HepG2 (cell line): ENCODE data around the gene GTPBP6. TPM values are rescaled to one million over a fixed set of nuclear protein-coding genes. Genes with fewer than 3 reads are reported as not detected.

Experiments used
- ATAC-seq: fragments of 200-7000 bp; cut with Tn5 transposase; 3 replicates; pipeline ENCODE4 v1.9.1; 2020; ENCODE audit warnings: mild to moderate bottlenecking, moderate library complexity
- BruUV-seq: library from RNA; stranded (reverse); fragments of 400-500 nt; replicated peaks from 2 replicates; lab custom pipeline; 2021; lab: Mats Ljungman, UMichigan
- CTCF ChIA-PET: fragments of 300-600 bp; formaldehyde crosslinking; extraction: SDS; loops from one replicate; lab custom pipeline; 2021; ENCODE audit warnings: low total read pairs, inconsistent platforms, low intra/inter-chr PET ratio; lab: Yijun Ruan, JAX
- POLR2A ChIA-PET: fragments of 350-600 bp; sonication (Branson Sonifier 250); formaldehyde crosslinking; loops from one replicate; lab custom pipeline; 2020; ENCODE audit warnings: antibody characterized with exemption, inconsistent platforms; lab: Yijun Ruan, JAX
- DNase-seq: peaks from one replicate; pipeline ENCODE4 v3.0.0-alpha.2; 2015; ENCODE audit warnings: low spot score
- FAIRE-seq: peaks from 3 replicates; lab custom pipeline; 2011; peaks lifted over from hg19 to GRCh38; lab: Jason Lieb, UNC
- H2AFZ ChIP-seq: one replicate; pipeline ENCODE4 v1.6.1; 2011; ENCODE audit warnings: low read length, inconsistent platforms
- H3K27ac ChIP-seq: fragments of 300-600 bp; 3 replicates; pipeline ENCODE4 v1.8.0; 2011; ENCODE audit warnings: mixed run types, mild to moderate bottlenecking, mixed read lengths, low read length, inconsistent platforms; ENCODE audit not compliant: insufficient read depth; ENCODE audit errors: extremely low read length
- H3K27me3 ChIP-seq, 2 experiments: fragments of 200-600 bp in 1 of 2; 2 replicates in 1 of 2; 3 replicates in 1 of 2; pipeline versions ENCODE4 v1.6.0 to v1.8.0; 2011; ENCODE audit warnings: low read length in 2 of 2, mild to moderate bottlenecking in 2 of 2, moderate library complexity in 2 of 2, inconsistent platforms in 1 of 2; ENCODE audit not compliant: insufficient read depth in 2 of 2, control insufficient read depth in 1 of 2
- H3K36me3 ChIP-seq, 2 experiments: fragments of 200-600 bp in 1 of 2; replicated peaks in 1 of 2; 2 replicates in 1 of 2; 3 replicates in 1 of 2; pipeline versions ENCODE4 v1.5.1 to v1.8.0; 2011; ENCODE audit warnings: low read length in 2 of 2, inconsistent platforms in 1 of 2; ENCODE audit not compliant: insufficient read depth in 2 of 2, control insufficient read depth in 1 of 2
- H3K4me1 ChIP-seq: 2 replicates; pipeline ENCODE4 v1.5.1; 2012; ENCODE audit warnings: low read length, inconsistent platforms; ENCODE audit not compliant: insufficient read depth
- H3K4me2 ChIP-seq: 2 replicates; pipeline ENCODE4 v1.6.0; 2011; ENCODE audit warnings: low read depth, low read length, inconsistent platforms
- H3K4me3 ChIP-seq, 3 experiments: fragments of 200-600 bp in 1 of 3; sonication (generic), shearing (Covaris generic) in 1 of 3; replicated peaks in 1 of 3; 2 replicates each; pipeline ENCODE4 v1.5.1; 2011 to 2016; ENCODE audit warnings: low read length in 3 of 3, inconsistent platforms in 2 of 3, low read depth in 2 of 3, mild to moderate bottlenecking in 2 of 3, control low read depth in 1 of 3, mixed read lengths in 1 of 3; ENCODE audit not compliant: insufficient read depth in 1 of 3
- H3K79me2 ChIP-seq: one replicate; pipeline ENCODE4 v1.6.1; 2011; ENCODE audit warnings: low read length, inconsistent platforms; ENCODE audit not compliant: insufficient read depth
- H3K9ac ChIP-seq: 2 replicates; pipeline ENCODE4 v1.6.0; 2011; ENCODE audit warnings: mild to moderate bottlenecking, low read depth, low read length, inconsistent platforms; ENCODE audit not compliant: insufficient read depth
- H3K9me3 ChIP-seq: 2 replicates; pipeline ENCODE4 v1.5.1; 2012; ENCODE audit warnings: mild to moderate bottlenecking, low read length
- H4K20me1 ChIP-seq: 2 replicates; pipeline ENCODE4 v1.6.0; 2011; ENCODE audit warnings: inconsistent platforms, mild to moderate bottlenecking, low read length, moderate library complexity; ENCODE audit not compliant: insufficient read depth
- ASH2L ChIP-seq: fragments of 300-600, 200-600 bp; sonication (generic); IDR thresholded peaks from 2 replicates; pipeline ENCODE4 v1.7.0; 2017; ENCODE audit warnings: low read depth, mild to moderate bottlenecking, moderate library complexity, mixed read lengths, low read length; ENCODE audit not compliant: insufficient read length
- BHLHE40 ChIP-seq: IDR thresholded peaks from 2 replicates; pipeline ENCODE4 v1.6.1; 2011; ENCODE audit warnings: low read length, improper control_type of control experiment
- CC2D1A ChIP-seq: sonication (generic); formaldehyde crosslinking; IDR thresholded peaks from 2 replicates; pipeline ENCODE4 v1.8.1; 2023; ENCODE audit warnings: mild to moderate bottlenecking, missing genetic modification reagents
- CSRNP1 ChIP-seq: sonication (generic); formaldehyde crosslinking; IDR thresholded peaks from 2 replicates; pipeline ENCODE4 v1.8.1; 2023; ENCODE audit warnings: mild to moderate bottlenecking, missing genetic modification reagents
- JUNB ChIP-seq: sonication (generic); formaldehyde crosslinking; IDR thresholded peaks from 2 replicates; pipeline ENCODE4 v1.8.0; 2022; ENCODE audit warnings: missing genetic modification reagents, mild to moderate bottlenecking, borderline replicate concordance
- MAZ ChIP-seq, 2 experiments: sonication (generic) in 1 of 2; formaldehyde crosslinking in 1 of 2; IDR thresholded peaks; 2 replicates each; pipeline versions ENCODE4 v1.5.0 to v1.6.1; 2012 to 2020; ENCODE audit warnings: low read depth in 2 of 2, mild to moderate bottlenecking in 2 of 2, borderline replicate concordance in 1 of 2, improper control_type of control experiment in 1 of 2, low read length in 1 of 2, missing genetic modification reagents in 1 of 2, moderate library complexity in 1 of 2
- NFKB2 ChIP-seq: sonication (generic); formaldehyde crosslinking; IDR thresholded peaks from 2 replicates; pipeline ENCODE4 v1.4.0; 2020; ENCODE audit warnings: missing genetic modification reagents, borderline replicate concordance
- PAWR ChIP-seq: sonication (generic); formaldehyde crosslinking; IDR thresholded peaks from 2 replicates; pipeline ENCODE4 v1.4.0; 2020; ENCODE audit warnings: missing genetic modification reagents, mild to moderate bottlenecking, borderline replicate concordance
- PHF20 ChIP-seq: sonication (generic); formaldehyde crosslinking; IDR thresholded peaks from 2 replicates; pipeline ENCODE4 v1.5.0; 2020; ENCODE audit warnings: mild to moderate bottlenecking, missing genetic modification reagents
- RFX5 ChIP-seq: IDR thresholded peaks from 2 replicates; pipeline ENCODE4 v1.6.1; 2011; ENCODE audit warnings: low read depth, low read length, improper control_type of control experiment
- RORA ChIP-seq: sonication (generic); formaldehyde crosslinking; IDR thresholded peaks from 2 replicates; pipeline ENCODE4 v1.5.0; 2020; ENCODE audit warnings: mild to moderate bottlenecking, missing genetic modification reagents, moderate library complexity
- SMAD3 ChIP-seq: sonication (generic); formaldehyde crosslinking; IDR thresholded peaks from 2 replicates; pipeline ENCODE4 v1.4.0; 2020; ENCODE audit warnings: missing genetic modification reagents
- ZNF207 ChIP-seq: fragments of 450-650 bp; IDR thresholded peaks from 2 replicates; pipeline ENCODE4 v1.6.1; 2016; ENCODE audit warnings: antibody characterized with exemption, borderline replicate concordance
- ZNF264 ChIP-seq: sonication (generic); formaldehyde crosslinking; IDR thresholded peaks from 2 replicates; pipeline ENCODE4 v1.4.0; 2020; ENCODE audit warnings: missing genetic modification reagents
- ZNF276 ChIP-seq: sonication (generic); formaldehyde crosslinking; IDR thresholded peaks from 2 replicates; pipeline ENCODE4 v1.4.0; 2020; ENCODE audit warnings: mild to moderate bottlenecking, low read depth, missing genetic modification reagents
- ZNF329 ChIP-seq: sonication (generic); formaldehyde crosslinking; IDR thresholded peaks from 2 replicates; pipeline ENCODE4 v1.9.0; 2021; ENCODE audit warnings: low read depth, mild to moderate bottlenecking, missing genetic modification reagents
- ZNF674 ChIP-seq: sonication (generic); formaldehyde crosslinking; IDR thresholded peaks from 2 replicates; pipeline ENCODE4 v1.5.0; 2020; ENCODE audit warnings: low read depth, mild to moderate bottlenecking, missing genetic modification reagents
- ZNF713 ChIP-seq: sonication (generic); formaldehyde crosslinking; IDR thresholded peaks from 2 replicates; pipeline ENCODE4 v1.4.0; 2020; ENCODE audit warnings: mild to moderate bottlenecking, missing genetic modification reagents
- ZNF775 ChIP-seq: sonication (generic); formaldehyde crosslinking; IDR thresholded peaks from 2 replicates; pipeline ENCODE4 v1.4.0; 2020; ENCODE audit warnings: missing genetic modification reagents, mild to moderate bottlenecking, moderate library complexity, borderline replicate concordance
- ZSCAN20 ChIP-seq: sonication (generic); formaldehyde crosslinking; IDR thresholded peaks from 2 replicates; pipeline ENCODE4 v1.4.0; 2020; ENCODE audit warnings: missing genetic modification reagents, mild to moderate bottlenecking, borderline replicate concordance
- WGBS: methylation state at CpG from one replicate; pipeline ENCODE4 v1.1.6; 2017; ENCODE audit warnings: low lambda C conversion rate; 5-methylcytosine and 5-hydroxymethylcytosine counted together
- in situ Hi-C: cut with HindIII; loops from 2 replicates; pipeline ENCODE4 v1.10.0; 2017; ENCODE audit warnings: low pct_unique_long_range_greater_than_20kb; ENCODE audit not compliant: extremely low pct_ligation_motif_present
- intact Hi-C: fragments of 100-400 bp; cut with micrococcal nuclease; formaldehyde crosslinking; loops from one replicate; pipeline ENCODE4 v1.10.0; 2022; ENCODE audit not compliant: unreplicated experiment
- polyA plus RNA-seq, 8 experiments: library from polyadenylated mRNA; depleted of rRNA in 3 of 8; stranded (reverse) in 7 of 8; unstranded in 1 of 8; fragments of >200 nt; fragmentation: Illumina TruSeq in 4 of 8; extraction: Trizol in 4 of 8; gene quantifications; 2 replicates each; pipeline versions ENCODE4 v1.2.1 to v1.2.3, GENCODE V29; 2011 to 2016; ENCODE audit warnings: low read depth in 4 of 8, missing spikeins in 1 of 8, mixed read lengths in 1 of 8; ENCODE audit not compliant: insufficient read depth in 1 of 8
- total RNA-seq, 5 experiments: library from RNA; depleted of rRNA; stranded (reverse); fragments of >200 nt; fragmentation: Illumina TruSeq; extraction: Trizol; gene quantifications; 2 replicates each; pipeline ENCODE4 v1.2.3, GENCODE V29; 2016; ENCODE audit warnings: low read depth in 1 of 5

GTPBP6 gene
- total and polyA plus RNA-seq, 2 of the 13 experiments (the other 11 are each of a cell fraction or from before 2014, with no cell fraction given): 20.2 to 39.6 TPM

- Histone ChIP-seq H3K79me2 (peaks cover 39% of the 10 kb centered on the region), H3K9me3 (no peaks in the 10 kb centered on the region), H3K4me2 (peak overlapping the region; percentile 88), H3K27ac (peak overlapping the region; percentile 88), H3K9ac (peak overlapping the region; percentile 94), H3K4me3 (peak overlapping the region; percentile 91 to 100 (median 99)), H3K27me3 (no peaks in the 10 kb centered on the region; a peak in 1 of 5 replicates), H3K4me1 (peaks cover 28% of the 10 kb centered on the region), H2AFZ (no peak overlapping the region), H4K20me1 (peaks cover 6% of the 10 kb centered on the region; the same call in 1 of the 2 replicates), H3K36me3 (peaks cover 0 to 4% of the 10 kb centered on the region in 2 experiments; a peak in 2 of 5 replicates)
- BruUV-seq: TSS peak; percentile 45
- 3% methylated on average over 5 of the region's 49 CpGs for WGBS
- intact Hi-C loops (loop anchor here (5.0 kb wide), 1 partner anchor 41 kb away; the partner anchor contains the start of gene GTPBP6), in situ Hi-C loops (loop anchor here (5.0 kb wide), 1 partner anchor 41 kb away; the partner anchor contains the start of gene GTPBP6)
- no peak for FAIRE-seq
- CTCF ChIA-PET: no interaction called here
- ATAC-seq: peak; percentile 5; the same call in 2 of the 3 replicates
- POLR2A ChIA-PET: no interaction called here
- no peak for DNase-seq
- TF ChIP-seq ZNF713: no peak
- TF ChIP-seq NFKB2 (CRISPR knock-in tag): peak; percentile 38; the same call in 1 of the 2 replicates
- TF ChIP-seq ZNF207: no peak
- TF ChIP-seq PHF20 (CRISPR knock-in tag): no peak
- TF ChIP-seq MAZ (IDR thresholded peaks at IDR 0.05; ENCODE audit: borderline replicate concordance, low read depth, low read length): no peak
- TF ChIP-seq MAZ (CRISPR knock-in tag; IDR thresholded peaks at IDR 0.05; ENCODE audit: low read depth): peak; percentile 2; the same call in 1 of the 2 replicates
- no peak for TF ChIP-seq SMAD3 (CRISPR knock-in tag)
- TF ChIP-seq ZNF329 (CRISPR knock-in tag): no peak; the same call in 1 of the 2 replicates
- TF ChIP-seq ZNF674 (CRISPR knock-in tag): no peak
- TF ChIP-seq CSRNP1 (CRISPR knock-in tag): no peak
- no peak for TF ChIP-seq ZNF264
- no peak for TF ChIP-seq CC2D1A (CRISPR knock-in tag)
- no peak for TF ChIP-seq ZNF775 (CRISPR knock-in tag)
- TF ChIP-seq ZNF276: no peak
- TF ChIP-seq RFX5: peak; percentile 68
- no peak for TF ChIP-seq ZSCAN20
- no peak for TF ChIP-seq PAWR (CRISPR knock-in tag)
- TF ChIP-seq ASH2L: no peak
- TF ChIP-seq RORA (CRISPR knock-in tag): no peak
- peak; percentile 27; the same call in 1 of the 2 replicates for TF ChIP-seq BHLHE40
- no peak for TF ChIP-seq JUNB (CRISPR knock-in tag)
These were observed 41.9 kb downstream of the GTPBP6 start for GRCh38 chrX:276581-277201.
